Stimulated activated CD4-positive, alpha-beta T cell treated with anti-CD3 and anti-CD28 coated beads, Interleukin-4, amount 100 ng/mL, for 1 hour (primary cell): ENCODE measurements around the gene SLC10A6.

Experiments
- DNase-seq: peaks from one replicate; pipeline ENCODE4 v3.0.0-alpha.2; 2020

SLC10A6 gene

DNA sequence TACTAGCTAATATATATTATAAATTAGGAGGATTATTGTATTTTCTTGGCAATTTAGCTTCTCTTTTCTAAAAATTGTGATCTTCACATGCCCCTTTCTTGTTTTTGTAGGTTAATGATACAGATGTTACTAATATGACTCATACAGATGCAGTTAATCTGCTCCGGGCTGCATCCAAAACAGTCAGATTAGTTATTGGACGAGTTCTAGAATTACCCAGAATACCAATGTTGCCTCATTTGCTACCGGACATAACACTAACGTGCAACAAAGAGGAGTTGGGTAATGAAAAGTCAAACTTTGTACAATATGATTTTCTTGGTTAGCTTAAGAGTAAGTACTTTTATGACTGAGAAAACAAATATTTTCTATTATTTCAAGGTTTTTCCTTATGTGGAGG, 74.1 kb downstream of the SLC10A6 start:
- no peak for DNase-seq
